Fibroblast of lung (primary cell): Measurements from ENCODE around the gene CRABP2. TPM values are rescaled to one million over a fixed set of nuclear protein-coding genes. Genes with fewer than 3 reads are reported as not detected.
A peak's percentile ranks its signal among the peaks of the same experiment; 100 is the strongest.

ENCODE experiments used
- DNase-seq, 2 donors: peaks; one replicate each; pipeline versions ENCODE4 v3.0.0 to v3.0.0-alpha.2; 2010; ENCODE audit warnings: low read depth in 2 of 2
- H2AFZ ChIP-seq: 2 replicates; pipeline ENCODE4 v1.5.1; 2012; ENCODE audit warnings: low read length, control low read depth, inconsistent platforms
- H3K27ac ChIP-seq: 2 replicates; pipeline ENCODE4 v1.5.1; 2011; ENCODE audit warnings: low read length, control low read depth; ENCODE audit not compliant: insufficient read depth
- H3K27me3 ChIP-seq: 2 replicates; pipeline ENCODE4 v1.5.1; 2011; ENCODE audit warnings: mild to moderate bottlenecking, low read length; ENCODE audit not compliant: control insufficient read depth, insufficient read depth
- H3K36me3 ChIP-seq: 2 replicates; pipeline ENCODE4 v1.5.1; 2011; ENCODE audit warnings: low read length; ENCODE audit not compliant: control insufficient read depth, insufficient read depth
- H3K4me1 ChIP-seq: 2 replicates; pipeline ENCODE4 v1.5.1; 2011; ENCODE audit warnings: low read length; ENCODE audit not compliant: control insufficient read depth, insufficient read depth; ENCODE audit errors: extremely low read depth
- H3K4me2 ChIP-seq: 2 replicates; pipeline ENCODE4 v1.5.1; 2011; ENCODE audit warnings: low read length, control low read depth; ENCODE audit not compliant: insufficient read depth; ENCODE audit errors: extremely low read depth
- H3K4me3 ChIP-seq, 4 experiments: fragments of 200-600 bp in 1 of 4; sonication (generic) in 1 of 4; replicated peaks in 1 of 4; 2 replicates each; pipeline ENCODE4 v1.5.1; 2011 to 2016; ENCODE audit warnings: low read length in 4 of 4, low read depth in 3 of 4, mild to moderate bottlenecking in 3 of 4, control low read depth in 2 of 4, inconsistent platforms in 1 of 4, mixed read lengths in 1 of 4; ENCODE audit not compliant: insufficient read depth in 1 of 4; ENCODE audit errors: control extremely low read depth in 1 of 4
- H3K79me2 ChIP-seq: 2 replicates; pipeline ENCODE4 v1.5.1; 2012; ENCODE audit warnings: mild to moderate bottlenecking, low read length, inconsistent platforms; ENCODE audit not compliant: control insufficient read depth, insufficient read depth
- H3K9ac ChIP-seq: 2 replicates; pipeline ENCODE4 v1.5.1; 2011; ENCODE audit warnings: mild to moderate bottlenecking, low read length, control low read depth; ENCODE audit not compliant: insufficient read depth
- H3K9me3 ChIP-seq: 2 replicates; pipeline ENCODE4 v1.5.1; 2012; ENCODE audit warnings: low read depth, low read length; ENCODE audit not compliant: control insufficient read depth, insufficient read depth
- H4K20me1 ChIP-seq: 2 replicates; pipeline ENCODE4 v1.5.1; 2011; ENCODE audit warnings: low read length; ENCODE audit not compliant: control insufficient read depth, insufficient read depth; ENCODE audit errors: extremely low read depth
- CTCF ChIP-seq, 2 donors: IDR thresholded peaks in 1 of 2; conservative IDR thresholded peaks in 1 of 2; 1 replicate in 1 of 2; 2 replicates in 1 of 2; pipeline ENCODE4 v1.5.1; 2011 to 2012; ENCODE audit warnings: low read length in 2 of 2, control low read depth in 1 of 2, inconsistent platforms in 1 of 2, low read depth in 1 of 2, mild to moderate bottlenecking in 1 of 2
- EZH2 ChIP-seq: IDR thresholded peaks from 2 replicates; pipeline ENCODE4 v1.5.1; 2012; ENCODE audit warnings: low read length, control low read depth, mild to moderate bottlenecking; ENCODE audit errors: missing control alignments
- polyA plus RNA-seq, 2 donors: library from polyadenylated mRNA; depleted of rRNA in 1 of 2; stranded (reverse) in 1 of 2; unstranded in 1 of 2; fragments of >200 nt; gene quantifications; 2 replicates each; pipeline ENCODE4 v1.2.1, GENCODE V29; 2011 to 2012; ENCODE audit warnings: missing spikeins in 1 of 2
- total RNA-seq: library from RNA; depleted of rRNA; stranded (reverse); fragments of >200 nt; gene quantifications from 2 replicates; pipeline ENCODE4 v1.2.1, GENCODE V29; 2014

CRABP2 gene
- total and polyA plus RNA-seq, 2 donors (not counting 1 experiment from before 2014, with no cell fraction given) = 48.9 to 70.4 TPM

DNA sequence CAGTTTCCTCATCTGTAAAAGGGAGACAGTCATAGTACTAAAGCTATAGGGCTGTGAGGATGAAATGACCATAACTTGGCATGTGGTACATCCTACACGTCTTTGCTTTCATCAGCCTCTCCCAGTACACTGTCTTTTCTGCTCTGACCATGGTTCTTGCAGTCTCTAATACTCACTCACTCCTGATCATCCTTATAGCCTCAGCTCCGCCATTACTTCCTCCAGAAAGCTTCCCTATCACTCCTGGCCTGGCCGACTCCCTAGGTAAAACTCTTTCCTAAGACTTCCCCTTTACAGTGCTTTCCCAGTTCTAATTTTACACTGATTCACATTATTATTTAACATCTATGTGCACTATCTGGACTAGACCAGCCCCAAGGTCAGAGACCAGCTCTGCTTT is 40.5 kb upstream of the CRABP2 start:
- Histone ChIP-seq H3K9me3 (no peaks in the 10 kb centered on the region), H3K9ac (peak overlapping the region; percentile 96), H2AFZ (no peak overlapping the region), H3K4me1 (peaks cover 38% of the 10 kb centered on the region), H3K36me3 (peaks cover 17% of the 10 kb centered on the region), H3K27ac (peak overlapping the region; percentile 100), H3K4me2 (peak overlapping the region; percentile 98), H3K27me3 (no peaks in the 10 kb centered on the region), H4K20me1 (no peaks in the 10 kb centered on the region), H3K79me2 (peaks cover 68% of the 10 kb centered on the region), H3K4me3 (peak overlapping the region in 3 of 4 experiments; percentile 49 to 85 (median 50))
- TF ChIP-seq EZH2 (no peak), CTCF (conservative IDR thresholded peaks at IDR 0.05 in 1 of 2, IDR thresholded peaks at IDR 0.05 in 1 of 2; ENCODE audit: low read depth in 1 of 2, low read length in 2 of 2) (no peak)
- no peak for DNase-seq

- Histone ChIP-seq H2AFZ (no peak overlapping the region), H3K36me3 (peaks cover 20% of the 10 kb centered on the region), H4K20me1 (no peaks in the 10 kb centered on the region), H3K4me1 (peaks cover 38% of the 10 kb centered on the region), H3K79me2 (peaks cover 66% of the 10 kb centered on the region), H3K4me2 (no peak overlapping the region), H3K27ac (peak overlapping the region; percentile 100), H3K9me3 (no peaks in the 10 kb centered on the region), H3K27me3 (no peaks in the 10 kb centered on the region), H3K9ac (no peak overlapping the region), H3K4me3 (no peak overlapping the region)
- TF ChIP-seq CTCF (conservative IDR thresholded peaks at IDR 0.05 in 1 of 2, IDR thresholded peaks at IDR 0.05 in 1 of 2; ENCODE audit: low read depth in 1 of 2, low read length in 2 of 2) (no peak), EZH2 (no peak)
- no peak for DNase-seq
These were observed 39.5 kb upstream of the CRABP2 start for GRCh38 chr1:156744786-156745419.

GRCh38 chr1:156744344-156744743 is 39.0 kb upstream of the CRABP2 start:
- H3K4me1 ChIP-seq = peaks cover 33% of the 10 kb centered on the region
- no peak overlapping the region for H3K9ac ChIP-seq
- H3K4me3 ChIP-seq = no peak overlapping the region
- H3K4me2 ChIP-seq = no peak overlapping the region
- H2AFZ ChIP-seq = no peak overlapping the region
- H4K20me1 ChIP-seq = no peaks in the 10 kb centered on the region
- H3K36me3 ChIP-seq = peaks cover 20% of the 10 kb centered on the region
- H3K27me3 ChIP-seq = no peaks in the 10 kb centered on the region
- H3K27ac ChIP-seq = peak overlapping the region; percentile 100
- H3K79me2 ChIP-seq = peaks cover 65% of the 10 kb centered on the region
- no peak for TF ChIP-seq EZH2
- no peak for TF ChIP-seq CTCF (conservative IDR thresholded peaks at IDR 0.05 in 1 of 2, IDR thresholded peaks at IDR 0.05 in 1 of 2; ENCODE audit: low read depth in 1 of 2, low read length in 2 of 2)
- no peak for DNase-seq
- no peaks in the 10 kb centered on the region for H3K9me3 ChIP-seq
